ENCODE measurements around the gene RUNX2.

The RUNX2 gene

DNA sequence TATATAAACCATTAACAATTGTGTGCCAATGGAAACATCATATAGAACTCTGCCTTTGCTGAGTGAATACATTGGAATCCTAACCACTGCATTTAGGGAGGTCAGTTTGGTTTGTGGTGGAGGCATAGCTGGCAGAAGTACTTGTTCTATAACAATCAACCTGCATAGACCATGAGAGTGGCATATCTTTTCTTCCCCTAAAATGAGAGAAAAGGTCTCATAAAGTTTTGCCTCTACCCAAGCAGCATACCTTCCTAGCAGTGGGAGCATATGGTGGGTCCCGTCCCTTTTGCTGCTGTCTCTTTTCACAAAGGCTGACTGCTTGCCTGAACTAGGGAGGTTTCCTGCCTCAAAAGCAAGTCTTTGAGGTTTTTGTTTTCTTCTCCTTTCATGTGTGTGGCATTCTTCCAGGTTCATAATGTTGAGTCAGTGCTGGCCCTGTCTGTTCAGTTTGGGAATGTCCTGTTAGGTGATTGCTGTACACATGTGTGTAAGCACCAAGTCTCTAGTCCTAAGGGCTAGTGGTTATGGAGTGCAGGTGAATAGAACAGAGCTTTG lies 110.8 kb downstream of the RUNX2 start:
- DNase-seq (ENCODE audit: low read depth): peak; percentile 65
- no peak overlapping the region for H3K4me3 ChIP-seq (ENCODE audit: low read depth, low read length)
- TF ChIP-seq MYC (IDR thresholded peaks at IDR 0.05; ENCODE audit: low read depth, low read length): no peak
- TF ChIP-seq, protein P1, sequence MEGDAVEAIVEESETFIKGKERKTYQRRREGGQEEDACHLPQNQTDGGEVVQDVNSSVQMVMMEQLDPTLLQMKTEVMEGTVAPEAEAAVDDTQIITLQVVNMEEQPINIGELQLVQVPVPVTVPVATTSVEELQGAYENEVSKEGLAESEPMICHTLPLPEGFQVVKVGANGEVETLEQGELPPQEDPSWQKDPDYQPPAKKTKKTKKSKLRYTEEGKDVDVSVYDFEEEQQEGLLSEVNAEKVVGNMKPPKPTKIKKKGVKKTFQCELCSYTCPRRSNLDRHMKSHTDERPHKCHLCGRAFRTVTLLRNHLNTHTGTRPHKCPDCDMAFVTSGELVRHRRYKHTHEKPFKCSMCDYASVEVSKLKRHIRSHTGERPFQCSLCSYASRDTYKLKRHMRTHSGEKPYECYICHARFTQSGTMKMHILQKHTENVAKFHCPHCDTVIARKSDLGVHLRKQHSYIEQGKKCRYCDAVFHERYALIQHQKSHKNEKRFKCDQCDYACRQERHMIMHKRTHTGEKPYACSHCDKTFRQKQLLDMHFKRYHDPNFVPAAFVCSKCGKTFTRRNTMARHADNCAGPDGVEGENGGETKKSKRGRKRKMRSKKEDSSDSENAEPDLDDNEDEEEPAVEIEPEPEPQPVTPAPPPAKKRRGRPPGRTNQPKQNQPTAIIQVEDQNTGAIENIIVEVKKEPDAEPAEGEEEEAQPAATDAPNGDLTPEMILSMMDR (IDR thresholded peaks at IDR 0.05; ENCODE audit: low read depth, low read length): no peak
- TF ChIP-seq MAX (IDR thresholded peaks at IDR 0.05; ENCODE audit: low read depth, low read length): no peak
- TF ChIP-seq POLR2A (IDR thresholded peaks at IDR 0.05; ENCODE audit: extremely low read depth, insufficient read length): no peak

- H3K4me3 ChIP-seq (ENCODE audit: low read depth, low read length): no peak overlapping the region
- DNase-seq (ENCODE audit: low read depth): no peak
- TF ChIP-seq POLR2A (IDR thresholded peaks at IDR 0.05; ENCODE audit: extremely low read depth, insufficient read length) (no peak), MAX (IDR thresholded peaks at IDR 0.05; ENCODE audit: low read depth, low read length) (no peak), MYC (IDR thresholded peaks at IDR 0.05; ENCODE audit: low read depth, low read length) (no peak)
- TF ChIP-seq, protein P1 (IDR thresholded peaks at IDR 0.05; ENCODE audit: low read depth, low read length): no peak
Observed at GRCh38 chr6:45439459-45439858, 111.3 kb downstream of the RUNX2 start.

DNA sequence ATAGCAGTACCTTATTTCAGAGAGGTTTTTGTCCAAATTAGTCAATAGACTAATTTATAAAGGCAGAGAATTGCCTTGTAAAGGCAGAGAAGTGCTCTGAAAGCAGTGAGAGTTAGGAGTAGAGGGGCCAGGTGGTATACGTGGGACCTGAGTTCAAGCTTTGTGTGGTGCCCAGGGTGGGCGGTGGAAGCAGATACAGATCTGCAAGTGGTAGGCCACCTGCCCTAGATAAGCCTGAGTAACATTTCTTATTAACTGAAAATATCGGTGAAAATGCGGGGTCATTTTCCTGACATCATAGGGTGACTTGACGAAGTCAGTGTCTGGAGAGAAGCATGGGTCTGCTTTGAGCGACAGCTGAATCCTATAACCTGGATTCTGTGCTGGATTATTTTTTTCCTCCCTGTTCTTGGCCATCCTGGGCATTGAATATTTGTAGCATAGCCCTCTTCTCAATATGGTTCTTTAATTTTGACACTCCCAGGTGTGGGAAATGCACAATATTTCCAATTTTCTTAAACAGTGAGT lies 111.8 kb downstream of the RUNX2 start:
- TF ChIP-seq, protein P1 (IDR thresholded peaks at IDR 0.05; ENCODE audit: low read depth, low read length): no peak
- TF ChIP-seq MYC (IDR thresholded peaks at IDR 0.05; ENCODE audit: low read depth, low read length) (no peak), POLR2A (IDR thresholded peaks at IDR 0.05; ENCODE audit: extremely low read depth, insufficient read length) (no peak), MAX (IDR thresholded peaks at IDR 0.05; ENCODE audit: low read depth, low read length) (no peak)
- H3K4me3 ChIP-seq (ENCODE audit: low read depth, low read length): no peak overlapping the region

GRCh38 chr6:45441851-45442453 lies 113.8 kb downstream of the RUNX2 start:
- no peak for DNase-seq (ENCODE audit: low read depth)
- H3K4me3 ChIP-seq (ENCODE audit: low read depth, low read length): no peak overlapping the region
- no peak for TF ChIP-seq POLR2A (IDR thresholded peaks at IDR 0.05; ENCODE audit: extremely low read depth, insufficient read length)
- TF ChIP-seq, protein P1 (IDR thresholded peaks at IDR 0.05; ENCODE audit: low read depth, low read length): no peak
- TF ChIP-seq MAX (IDR thresholded peaks at IDR 0.05; ENCODE audit: low read depth, low read length): no peak
- TF ChIP-seq MYC (IDR thresholded peaks at IDR 0.05; ENCODE audit: low read depth, low read length): no peak

More for the DNA sequence above, 111.8 kb downstream of the RUNX2 start:
- DNase-seq (ENCODE audit: low read depth): no peak

GRCh38 chr6:45442716-45443115 lies 114.6 kb downstream of the RUNX2 start:
- no peak for TF ChIP-seq POLR2A (IDR thresholded peaks at IDR 0.05; ENCODE audit: extremely low read depth, insufficient read length)
- no peak for TF ChIP-seq MYC (IDR thresholded peaks at IDR 0.05; ENCODE audit: low read depth, low read length)
- TF ChIP-seq, protein P1 (IDR thresholded peaks at IDR 0.05; ENCODE audit: low read depth, low read length): no peak
- TF ChIP-seq MAX (IDR thresholded peaks at IDR 0.05; ENCODE audit: low read depth, low read length): no peak
- DNase-seq (ENCODE audit: low read depth): no peak
- H3K4me3 ChIP-seq (ENCODE audit: low read depth, low read length): no peak overlapping the region

Data from NB4 (cell line).